ENCODE data around the gene C19orf73. TPM values are rescaled to one million over a fixed set of nuclear protein-coding genes. Genes with fewer than 3 reads are reported as not detected.

Gene C19orf73
- total RNA-seq, 1 donor from 2014 or later, result 2.3 TPM

- Mint-ChIP-seq H3K36me3 (no peaks in the 10 kb centered on the region), H3K4me1 (ENCODE audit: unreplicated experiment) (peaks cover 10% of the 10 kb centered on the region), H3K4me3 (peak overlapping the region; percentile 67), H3K27me3 (peaks cover 55% of the 10 kb centered on the region), H3K27ac (peak overlapping the region; percentile 22), H3K9me3 (peaks cover 10% of the 10 kb centered on the region)
- TF ChIP-seq CTCF (conservative IDR thresholded peaks at IDR 0.05), result peak; percentile 36
- DNase-seq (ENCODE audit: extremely low spot score, unreplicated experiment), result no peak
Measured at GRCh38 chr19:49073514-49074378, 45.2 kb downstream of the C19orf73 start.

GRCh38 chr19:49071860-49072547, 46.9 kb downstream of the C19orf73 start:
- no peak for DNase-seq (ENCODE audit: extremely low spot score, unreplicated experiment)
- peaks cover 16% of the 10 kb centered on the region for H3K4me1 Mint-ChIP-seq (ENCODE audit: unreplicated experiment)
- peaks cover 10% of the 10 kb centered on the region for H3K9me3 Mint-ChIP-seq
- H3K4me3 Mint-ChIP-seq, result peak overlapping the region; percentile 47
- H3K27me3 Mint-ChIP-seq, result peaks cover 68% of the 10 kb centered on the region
- H3K27ac Mint-ChIP-seq, result no peak overlapping the region
- TF ChIP-seq CTCF (conservative IDR thresholded peaks at IDR 0.05), result no peak
- no peaks in the 10 kb centered on the region for H3K36me3 Mint-ChIP-seq

- no peaks in the 10 kb centered on the region for H3K36me3 Mint-ChIP-seq
- peaks cover 10% of the 10 kb centered on the region for H3K9me3 Mint-ChIP-seq
- H3K4me3 Mint-ChIP-seq, result no peak overlapping the region
- no peak for DNase-seq (ENCODE audit: extremely low spot score, unreplicated experiment)
- TF ChIP-seq CTCF (conservative IDR thresholded peaks at IDR 0.05), result no peak
- H3K27me3 Mint-ChIP-seq, result peaks cover 80% of the 10 kb centered on the region
- no peak overlapping the region for H3K27ac Mint-ChIP-seq
- H3K4me1 Mint-ChIP-seq (ENCODE audit: unreplicated experiment), result peaks cover 29% of the 10 kb centered on the region
Measured at GRCh38 chr19:49070416-49070815, 48.5 kb downstream of the C19orf73 start.

- H3K27ac Mint-ChIP-seq, result no peak overlapping the region
- peaks cover 30% of the 10 kb centered on the region for H3K4me1 Mint-ChIP-seq (ENCODE audit: unreplicated experiment)
- TF ChIP-seq CTCF (conservative IDR thresholded peaks at IDR 0.05), result no peak
- DNase-seq (ENCODE audit: extremely low spot score, unreplicated experiment), result no peak
- no peaks in the 10 kb centered on the region for H3K36me3 Mint-ChIP-seq
- peaks cover 10% of the 10 kb centered on the region for H3K9me3 Mint-ChIP-seq
- H3K27me3 Mint-ChIP-seq, result peaks cover 73% of the 10 kb centered on the region
- H3K4me3 Mint-ChIP-seq, result no peak overlapping the region
Measured at GRCh38 chr19:49069026-49069425, 49.9 kb downstream of the C19orf73 start.

Other genes with a start within 250 kb of the C19orf73 start
- 57.5 and 161 TPM in 2 replicates for gene PPP1R15A, start 246.7 kb downstream of the C19orf73 start, total RNA-seq (ENCODE audit: low replicate concordance)
- gene TULP2, start 220.4 kb downstream of the C19orf73 start, total RNA-seq (ENCODE audit: low replicate concordance), result not detected in 2 replicates
- 202 and 205 TPM in 2 replicates for gene NUCB1, start 218.8 kb downstream of the C19orf73 start, total RNA-seq (ENCODE audit: low replicate concordance)
- gene DHDH, start 185.4 kb downstream of the C19orf73 start, total RNA-seq (ENCODE audit: low replicate concordance), result 1.4 and 3.4 TPM in 2 replicates
- gene BAX, start 164.3 kb downstream of the C19orf73 start, total RNA-seq (ENCODE audit: low replicate concordance), result 161 and 201 TPM in 2 replicates
- 1,657 and 2,039 TPM in 2 replicates for gene FTL, start 153.8 kb downstream of the C19orf73 start, total RNA-seq (ENCODE audit: low replicate concordance)
- gene GYS1, start 125.8 kb downstream of the C19orf73 start, total RNA-seq (ENCODE audit: low replicate concordance), result 62.1 and 64.8 TPM in 2 replicates
- 72.6 and 99.5 TPM in 2 replicates for gene RUVBL2, start 125.3 kb downstream of the C19orf73 start, total RNA-seq (ENCODE audit: low replicate concordance)
- gene LHB, start 102.1 kb downstream of the C19orf73 start, total RNA-seq (ENCODE audit: low replicate concordance), result not detected in 2 replicates
- gene CGB3, start 94.8 kb downstream of the C19orf73 start, total RNA-seq (ENCODE audit: low replicate concordance), result 6.1 TPM in 1 of 2 replicates, not detected in the other
- gene CGB2, start 87.3 kb downstream of the C19orf73 start, total RNA-seq (ENCODE audit: low replicate concordance), result not detected in 2 replicates
- not detected in 2 replicates for gene CGB1, start 82.2 kb downstream of the C19orf73 start, total RNA-seq (ENCODE audit: low replicate concordance)
- gene CGB5, start 75.3 kb downstream of the C19orf73 start, total RNA-seq (ENCODE audit: low replicate concordance), result 6.7 TPM in 1 of 2 replicates, not detected in the other
- 9.4 TPM in 1 of 2 replicates, not detected in the other for gene CGB8, start 70.0 kb downstream of the C19orf73 start, total RNA-seq (ENCODE audit: low replicate concordance)
- 1.9 and 3.6 TPM in 2 replicates for gene CGB7, start 61.4 kb downstream of the C19orf73 start, total RNA-seq (ENCODE audit: low replicate concordance)
- gene NTF4, start 54.3 kb downstream of the C19orf73 start, total RNA-seq (ENCODE audit: low replicate concordance), result 3.9 and 5.2 TPM in 2 replicates
- not detected in 2 replicates for gene KCNA7, start 46.4 kb downstream of the C19orf73 start, total RNA-seq (ENCODE audit: low replicate concordance)
- 205 and 296 TPM in 2 replicates for gene SNRNP70, start 33.7 kb downstream of the C19orf73 start, total RNA-seq (ENCODE audit: low replicate concordance)
- 10.6 TPM in 2 replicates for gene LIN7B, start 4.8 kb downstream of the C19orf73 start, total RNA-seq (ENCODE audit: low replicate concordance)
- 15.2 and 17.8 TPM in 2 replicates for gene PPFIA3, start 401 bp upstream of the C19orf73 start, total RNA-seq (ENCODE audit: low replicate concordance)
- gene HRC, start 36.3 kb upstream of the C19orf73 start, total RNA-seq (ENCODE audit: low replicate concordance), result 3.2 TPM in 1 of 2 replicates, not detected in the other
- 33.1 and 41.5 TPM in 2 replicates for gene TRPM4, start 38.6 kb upstream of the C19orf73 start, total RNA-seq (ENCODE audit: low replicate concordance)
- gene SLC6A16, start 206.0 kb upstream of the C19orf73 start, total RNA-seq (ENCODE audit: low replicate concordance), result 0.31 and 3.5 TPM in 2 replicates
- not detected in 2 replicates for gene CD37, start 216.3 kb upstream of the C19orf73 start, total RNA-seq (ENCODE audit: low replicate concordance)
- 28.9 and 116 TPM in 2 replicates for gene TEAD2, start 243.3 kb upstream of the C19orf73 start, total RNA-seq (ENCODE audit: low replicate concordance)
- gene DKKL1, start 244.7 kb upstream of the C19orf73 start, total RNA-seq (ENCODE audit: low replicate concordance), result 0.90 and 9.4 TPM in 2 replicates

Data from type B pancreatic cell (in vitro differentiated cells).